Progenitor cell of endocrine pancreas (in vitro differentiated cells): ENCODE data around the gene IL17RA. TPM values are rescaled to one million over a fixed set of nuclear protein-coding genes. Genes with fewer than 3 reads are reported as not detected.

Experiments used
- DNase-seq: peaks from one replicate; pipeline ENCODE4 v3.0.0; 2021; ENCODE audit warnings: low spot score; ENCODE audit not compliant: unreplicated experiment
- H3K27ac Mint-ChIP-seq: 2 replicates; pipeline ENCODE4 v1.8.0; 2021; ENCODE audit warnings: mild to moderate bottlenecking, moderate library complexity, mixed read lengths
- H3K27me3 Mint-ChIP-seq: 2 replicates; pipeline ENCODE4 v1.8.0; 2021; ENCODE audit warnings: mixed read lengths
- H3K36me3 Mint-ChIP-seq: 2 replicates; pipeline ENCODE4 v1.8.0; 2022; ENCODE audit warnings: mixed read lengths; ENCODE audit not compliant: insufficient read depth
- H3K4me1 Mint-ChIP-seq: 2 replicates; pipeline ENCODE4 v1.8.0; 2021; ENCODE audit warnings: low read depth, mixed read lengths
- H3K4me3 Mint-ChIP-seq: 2 replicates; pipeline ENCODE4 v1.8.0; 2021; ENCODE audit warnings: low read depth, mild to moderate bottlenecking, moderate library complexity, mixed read lengths
- H3K9me3 Mint-ChIP-seq: 2 replicates; pipeline ENCODE4 v1.8.0; 2021; ENCODE audit warnings: low read depth, mixed read lengths
- total RNA-seq: library from RNA; stranded (reverse); gene quantifications from 2 replicates; pipeline ENCODE4 v1.2.1, GENCODE V29; 2021
- TF ChIP-seq, protein P1 (sequence below): fragments of 200-600 bp; sonication (generic); IDR thresholded peaks from one replicate; pipeline ENCODE4 v1.5.0; 2021; ENCODE audit warnings: antibody characterized with exemption, mild to moderate bottlenecking; ENCODE audit not compliant: unreplicated experiment

Gene IL17RA
- total RNA-seq, 1 donor from 2014 or later, result 8.4 TPM

DNA sequence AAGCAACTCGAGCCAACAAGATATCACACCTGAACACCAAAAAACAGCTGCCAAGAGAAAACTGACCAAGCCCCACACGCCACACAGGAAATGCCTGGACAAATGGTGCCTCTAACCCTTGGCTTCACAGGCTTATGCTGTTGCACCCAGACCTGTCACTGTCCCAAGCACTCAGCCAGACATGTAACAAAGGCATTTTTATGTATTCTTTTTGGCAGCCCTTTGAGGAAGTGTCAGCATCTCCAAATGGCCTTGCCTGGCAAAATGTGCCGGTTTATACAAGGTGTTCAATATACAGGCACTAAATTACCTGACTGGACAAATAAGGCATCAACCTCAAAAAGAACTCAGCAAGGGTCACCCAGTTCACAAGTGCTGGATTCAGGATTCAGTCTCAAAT is 68.2 kb downstream of the IL17RA start:
- H3K4me3 Mint-ChIP-seq, result no peak overlapping the region
- H3K27me3 Mint-ChIP-seq, result no peaks in the 10 kb centered on the region
- H3K4me1 Mint-ChIP-seq, result peaks cover 15% of the 10 kb centered on the region
- TF ChIP-seq, protein P1, sequence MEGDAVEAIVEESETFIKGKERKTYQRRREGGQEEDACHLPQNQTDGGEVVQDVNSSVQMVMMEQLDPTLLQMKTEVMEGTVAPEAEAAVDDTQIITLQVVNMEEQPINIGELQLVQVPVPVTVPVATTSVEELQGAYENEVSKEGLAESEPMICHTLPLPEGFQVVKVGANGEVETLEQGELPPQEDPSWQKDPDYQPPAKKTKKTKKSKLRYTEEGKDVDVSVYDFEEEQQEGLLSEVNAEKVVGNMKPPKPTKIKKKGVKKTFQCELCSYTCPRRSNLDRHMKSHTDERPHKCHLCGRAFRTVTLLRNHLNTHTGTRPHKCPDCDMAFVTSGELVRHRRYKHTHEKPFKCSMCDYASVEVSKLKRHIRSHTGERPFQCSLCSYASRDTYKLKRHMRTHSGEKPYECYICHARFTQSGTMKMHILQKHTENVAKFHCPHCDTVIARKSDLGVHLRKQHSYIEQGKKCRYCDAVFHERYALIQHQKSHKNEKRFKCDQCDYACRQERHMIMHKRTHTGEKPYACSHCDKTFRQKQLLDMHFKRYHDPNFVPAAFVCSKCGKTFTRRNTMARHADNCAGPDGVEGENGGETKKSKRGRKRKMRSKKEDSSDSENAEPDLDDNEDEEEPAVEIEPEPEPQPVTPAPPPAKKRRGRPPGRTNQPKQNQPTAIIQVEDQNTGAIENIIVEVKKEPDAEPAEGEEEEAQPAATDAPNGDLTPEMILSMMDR, result no peak
- no peaks in the 10 kb centered on the region for H3K9me3 Mint-ChIP-seq
- peaks cover 2% of the 10 kb centered on the region for H3K36me3 Mint-ChIP-seq
- DNase-seq, result no peak
- H3K27ac Mint-ChIP-seq, result no peak overlapping the region

DNA sequence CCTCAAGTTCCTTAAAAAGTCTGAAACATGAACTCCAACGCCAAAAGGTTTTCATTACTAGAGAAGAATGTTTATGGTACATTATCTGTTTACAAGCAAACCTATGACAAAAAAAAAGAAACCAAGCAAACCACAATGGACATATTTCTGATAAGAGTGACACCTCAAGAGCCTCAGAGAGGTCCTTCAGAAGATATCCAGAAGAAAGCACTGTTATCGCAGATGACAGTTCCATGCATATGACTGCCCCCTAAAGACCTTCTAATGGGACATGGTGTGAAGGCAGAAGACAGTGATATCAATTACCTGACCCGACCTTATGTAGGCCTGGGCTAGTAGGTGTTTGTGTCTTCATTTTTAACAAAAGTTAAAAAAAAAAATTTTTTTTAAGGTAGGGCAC is 71.1 kb downstream of the IL17RA start:
- no peaks in the 10 kb centered on the region for H3K9me3 Mint-ChIP-seq
- no peak for DNase-seq
- no peaks in the 10 kb centered on the region for H3K27me3 Mint-ChIP-seq
- no peak overlapping the region for H3K27ac Mint-ChIP-seq
- H3K4me1 Mint-ChIP-seq, result peaks cover 9% of the 10 kb centered on the region
- TF ChIP-seq, protein P1, result no peak
- H3K4me3 Mint-ChIP-seq, result no peak overlapping the region
- H3K36me3 Mint-ChIP-seq, result peaks cover 2% of the 10 kb centered on the region

DNA sequence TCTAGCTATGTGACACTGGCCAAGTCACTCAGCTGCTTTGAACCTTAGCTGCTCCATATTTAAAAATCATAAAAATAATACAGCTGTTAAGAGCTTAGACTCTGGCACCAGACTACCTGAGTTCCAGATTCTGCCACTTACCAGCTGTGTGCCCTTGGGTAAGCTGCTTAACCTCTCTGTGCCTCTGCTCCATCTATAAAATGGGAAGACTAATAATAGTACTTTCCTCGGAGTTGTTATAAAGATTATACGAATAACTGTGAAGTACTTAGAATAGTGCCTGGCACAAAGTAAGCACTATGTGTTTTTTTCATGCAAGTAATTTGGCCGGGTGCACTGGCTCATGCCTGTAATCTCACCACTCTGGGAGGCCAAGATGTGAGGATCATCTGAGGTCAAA is 72.9 kb downstream of the IL17RA start:
- peaks cover 7% of the 10 kb centered on the region for H3K4me1 Mint-ChIP-seq
- peaks cover 1% of the 10 kb centered on the region for H3K36me3 Mint-ChIP-seq
- TF ChIP-seq, protein P1, result no peak
- H3K27me3 Mint-ChIP-seq, result no peaks in the 10 kb centered on the region
- no peaks in the 10 kb centered on the region for H3K9me3 Mint-ChIP-seq
- peak overlapping the region; percentile 82 for H3K4me3 Mint-ChIP-seq
- DNase-seq, result no peak
- H3K27ac Mint-ChIP-seq, result no peak overlapping the region

DNA sequence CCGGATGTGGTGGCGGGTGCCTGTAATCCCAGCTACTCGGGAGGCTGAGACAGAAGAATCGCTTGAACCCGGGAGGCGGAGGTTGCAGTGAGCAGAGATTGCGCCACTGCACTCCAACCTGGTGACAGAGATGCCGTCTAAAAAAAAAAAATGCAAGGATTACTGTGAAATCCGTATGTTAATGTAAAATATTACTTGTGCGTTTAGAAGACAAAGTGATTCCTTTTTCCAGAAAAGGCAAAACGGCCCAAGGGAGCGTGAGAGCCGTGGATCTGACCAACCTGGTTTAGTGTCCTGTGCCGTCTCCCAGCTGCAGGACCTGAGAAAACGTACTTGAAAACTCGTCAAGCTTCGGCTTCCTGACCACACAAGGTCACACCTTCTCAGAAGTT is 73.4 kb downstream of the IL17RA start:
- H3K9me3 Mint-ChIP-seq, result no peaks in the 10 kb centered on the region
- H3K27me3 Mint-ChIP-seq, result no peaks in the 10 kb centered on the region
- TF ChIP-seq, protein P1, result no peak
- DNase-seq, result no peak
- H3K27ac Mint-ChIP-seq, result peak overlapping the region; percentile 94
- H3K4me3 Mint-ChIP-seq, result peak overlapping the region; percentile 82
- H3K36me3 Mint-ChIP-seq, result peaks cover 1% of the 10 kb centered on the region
- peaks cover 7% of the 10 kb centered on the region for H3K4me1 Mint-ChIP-seq

DNA sequence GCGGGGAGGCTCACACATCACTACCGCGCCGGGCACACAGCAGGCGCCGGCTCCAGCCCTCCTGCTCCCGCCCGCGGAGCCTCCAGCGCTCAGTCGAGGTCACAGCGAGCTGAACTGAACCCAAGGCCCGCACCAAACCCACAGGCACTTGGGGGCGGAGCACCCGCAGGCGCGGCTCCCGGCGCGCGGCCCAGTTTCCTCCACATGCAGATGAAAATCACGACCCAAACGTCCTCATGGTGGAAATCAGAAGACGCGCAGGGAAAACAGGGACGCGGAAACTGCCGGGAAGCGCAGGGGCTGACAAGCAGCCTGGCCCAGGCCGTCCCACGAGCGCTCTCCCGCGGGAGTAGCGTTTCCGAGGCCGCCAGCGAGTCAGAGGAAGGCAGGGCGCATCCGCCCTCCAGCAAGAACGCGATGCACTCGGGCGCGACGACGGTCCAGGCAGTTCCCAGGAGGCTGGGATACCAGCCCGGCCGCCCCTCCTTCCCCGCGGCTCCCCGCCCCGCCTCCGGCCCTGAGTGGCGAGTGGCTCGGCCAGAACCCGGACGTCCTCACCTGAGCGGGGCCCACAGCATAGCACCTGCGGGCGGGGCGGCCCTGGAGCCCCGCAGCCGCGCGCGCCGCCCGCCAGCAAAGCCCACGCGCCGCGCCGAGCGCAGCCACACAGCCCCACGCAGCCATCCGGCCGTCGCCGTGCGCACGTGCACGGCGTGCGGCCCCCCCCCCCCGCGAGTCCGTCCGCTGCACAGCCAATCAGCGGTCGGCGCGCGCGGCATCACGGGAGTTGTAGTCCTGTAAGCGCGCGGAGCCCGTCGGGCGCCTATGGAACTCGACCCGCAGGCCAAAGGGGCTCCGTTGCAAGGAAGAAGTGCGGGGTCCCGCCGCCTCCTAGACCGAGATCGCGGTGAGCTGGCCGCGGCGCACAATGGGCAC is 74.0 kb downstream of the IL17RA start, which contains the start of gene HDHD5:
TSS of gene HDHD5 (minus strand) at position 710 of the 936 bp plus-strand sequence. CDS start at position 684, 26 bp downstream.
- no peaks in the 10 kb centered on the region for H3K9me3 Mint-ChIP-seq
- no peaks in the 10 kb centered on the region for H3K27me3 Mint-ChIP-seq
- DNase-seq, result peak; percentile 80
- peak within 1 kb of the TSS; percentile 97 for H3K27ac Mint-ChIP-seq
- peaks cover 1% of the 10 kb centered on the region for H3K36me3 Mint-ChIP-seq
- H3K4me3 Mint-ChIP-seq, result peak within 1 kb of the TSS; percentile 90
- TF ChIP-seq, protein P1, result no peak
- peaks cover 7% of the 10 kb centered on the region for H3K4me1 Mint-ChIP-seq
